HS-5 (cell line): ENCODE results near the gene LACRT.
"Not testable (repeated sequence)": the region's sequence is repeated elsewhere in the genome, so short reads cannot be mapped to it uniquely, and the experiment has no call there.

ENCODE experiments used
- DNase-seq: peaks from one replicate; pipeline ENCODE4 v3.0.0-alpha.2; 2012; ENCODE audit warnings: low read depth

LACRT gene

GRCh38 chr12:54639112-54639511 is 4.4 kb upstream of the LACRT start:
- not testable (repeated sequence) for DNase-seq

GRCh38 chr12:54631988-54632728 is 2.5 kb downstream of the LACRT start:
- DNase-seq, result no peak

GRCh38 chr12:54631551-54631950 is 3.1 kb downstream of the LACRT start:
- DNase-seq, result no peak

- DNase-seq, result no peak
These were observed 4.8 kb downstream of the LACRT start for GRCh38 chr12:54629925-54630324.

GRCh38 chr12:54628186-54628846 is 6.4 kb downstream of the LACRT start:
- no peak for DNase-seq

GRCh38 chr12:54627304-54627703 is 7.4 kb downstream of the LACRT start:
- DNase-seq, result no peak

GRCh38 chr12:54625598-54625997 is 9.1 kb downstream of the LACRT start:
- no peak for DNase-seq

- DNase-seq, result no peak
These were observed 10.1 kb downstream of the LACRT start for GRCh38 chr12:54624315-54625279.

GRCh38 chr12:54622463-54623183 is 12.1 kb downstream of the LACRT start:
- DNase-seq, result no peak

- DNase-seq, result no peak
These were observed 17.6 kb downstream of the LACRT start for GRCh38 chr12:54616933-54617680.

GRCh38 chr12:54612225-54612750 is 22.4 kb downstream of the LACRT start:
- no peak for DNase-seq

- no peak for DNase-seq
These were observed 23.0 kb downstream of the LACRT start for GRCh38 chr12:54611715-54612149.

GRCh38 chr12:54608769-54609168 is 25.9 kb downstream of the LACRT start:
- DNase-seq, result no peak

GRCh38 chr12:54608156-54608555 is 26.5 kb downstream of the LACRT start:
- no peak for DNase-seq

- no peak for DNase-seq
These were observed 28.1 kb downstream of the LACRT start for GRCh38 chr12:54606556-54606955.

GRCh38 chr12:54605138-54605970 is 29.3 kb downstream of the LACRT start:
- no peak for DNase-seq

- DNase-seq, result no peak
These were observed 30.3 kb downstream of the LACRT start for GRCh38 chr12:54604436-54604835.

GRCh38 chr12:54603872-54604271 is 30.8 kb downstream of the LACRT start:
- no peak for DNase-seq

GRCh38 chr12:54603173-54603814 is 31.4 kb downstream of the LACRT start:
- peak; percentile 55 for DNase-seq
